ENCODE results near the gene MRPL23.

- no peak for TF ChIP-seq FOSL1 (IDR thresholded peaks at IDR 0.05; ENCODE audit: insufficient read depth, low read depth, low read length)
- TF ChIP-seq SP4 (IDR thresholded peaks at IDR 0.05; ENCODE audit: low read length), result no peak
- TF ChIP-seq CEBPB (IDR thresholded peaks at IDR 0.05; ENCODE audit: low read depth, low read length), result no peak
- no peak for TF ChIP-seq TAF7 (optimal IDR thresholded peaks at IDR 0.05; ENCODE audit: borderline replicate concordance, low read depth, low read length)
- TF ChIP-seq POLR2A (IDR thresholded peaks at IDR 0.05; ENCODE audit: control extremely low read depth in 1 of 2, low read depth in 2 of 2, low read length in 2 of 2), result no peak
- no peak for TF ChIP-seq CTCF (IDR thresholded peaks at IDR 0.05; ENCODE audit: control extremely low read depth in 1 of 3, insufficient read depth in 1 of 3, low read depth in 1 of 3, low read length in 3 of 3)
- TF ChIP-seq JUN (IDR thresholded peaks at IDR 0.05; ENCODE audit: low read depth, low read length), result no peak
- no peak for TF ChIP-seq POLR2AphosphoS5 (IDR thresholded peaks at IDR 0.05; ENCODE audit: low read depth, low read length)
- TF ChIP-seq ATF2 (IDR thresholded peaks at IDR 0.05; ENCODE audit: low read length), result no peak
- no peak for TF ChIP-seq MAX (IDR thresholded peaks at IDR 0.05)
- TF ChIP-seq SUZ12 (IDR thresholded peaks at IDR 0.05; ENCODE audit: low read length), result no peak
These were observed 43.9 kb downstream of the MRPL23 start for GRCh38 chr11:1990872-1991578.

Data from H1 (cell line).